SH-SY5Y (cell line): ENCODE results near the gene PTPRK.

Source experiments
- GATA2 ChIP-seq: IDR thresholded peaks from 2 replicates; pipeline ENCODE4 v1.6.1; 2011; ENCODE audit warnings: mild to moderate bottlenecking, low read depth, low read length
- GATA3 ChIP-seq: IDR thresholded peaks from 2 replicates; pipeline ENCODE4 v1.6.1; 2011; ENCODE audit warnings: low read depth, mild to moderate bottlenecking, low read length, moderate library complexity

DNA sequence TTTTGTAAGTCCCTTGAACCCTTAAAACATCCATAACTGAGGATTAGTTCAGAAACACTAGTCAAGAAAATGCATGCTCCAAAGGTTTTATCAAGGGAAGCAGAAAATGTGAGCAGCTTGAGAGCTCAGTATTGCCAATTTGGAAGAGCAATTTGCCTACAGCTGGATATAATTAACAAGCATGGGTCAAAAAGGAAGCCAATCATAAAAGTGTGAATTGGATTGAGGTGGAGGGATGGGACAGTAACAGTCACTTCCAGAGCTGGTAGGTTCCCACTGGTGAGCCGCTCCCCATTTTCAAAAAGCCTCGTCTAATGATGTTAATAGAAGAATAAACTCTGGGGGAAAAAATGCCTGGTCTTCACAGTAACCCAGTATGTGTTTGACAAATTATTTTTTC, 5.0 kb upstream of the PTPRK start:
- no peak for TF ChIP-seq GATA2
- TF ChIP-seq GATA3: no peak
